Forelimb muscle (tissue), 1 donor: ENCODE results near the gene MED22. TPM values are rescaled to one million over a fixed set of nuclear protein-coding genes. Genes with fewer than 3 reads are reported as not detected.
"Not testable (repeated sequence)": the region's sequence is repeated elsewhere in the genome, so short reads cannot be mapped to it uniquely, and the experiment has no call there.

Source experiments
- DNase-seq: peaks from one replicate; pipeline ENCODE4 v3.0.0-alpha.2; 2013; ENCODE audit warnings: low read depth
- polyA plus RNA-seq: library from polyadenylated mRNA; unstranded; fragments of 120-200 nt; gene quantifications from one replicate; pipeline ENCODE4 v1.2.1, GENCODE V29; 2013; ENCODE audit not compliant: insufficient read length

Gene MED22
- polyA plus RNA-seq, 1 donor: 23.0 TPM

DNA sequence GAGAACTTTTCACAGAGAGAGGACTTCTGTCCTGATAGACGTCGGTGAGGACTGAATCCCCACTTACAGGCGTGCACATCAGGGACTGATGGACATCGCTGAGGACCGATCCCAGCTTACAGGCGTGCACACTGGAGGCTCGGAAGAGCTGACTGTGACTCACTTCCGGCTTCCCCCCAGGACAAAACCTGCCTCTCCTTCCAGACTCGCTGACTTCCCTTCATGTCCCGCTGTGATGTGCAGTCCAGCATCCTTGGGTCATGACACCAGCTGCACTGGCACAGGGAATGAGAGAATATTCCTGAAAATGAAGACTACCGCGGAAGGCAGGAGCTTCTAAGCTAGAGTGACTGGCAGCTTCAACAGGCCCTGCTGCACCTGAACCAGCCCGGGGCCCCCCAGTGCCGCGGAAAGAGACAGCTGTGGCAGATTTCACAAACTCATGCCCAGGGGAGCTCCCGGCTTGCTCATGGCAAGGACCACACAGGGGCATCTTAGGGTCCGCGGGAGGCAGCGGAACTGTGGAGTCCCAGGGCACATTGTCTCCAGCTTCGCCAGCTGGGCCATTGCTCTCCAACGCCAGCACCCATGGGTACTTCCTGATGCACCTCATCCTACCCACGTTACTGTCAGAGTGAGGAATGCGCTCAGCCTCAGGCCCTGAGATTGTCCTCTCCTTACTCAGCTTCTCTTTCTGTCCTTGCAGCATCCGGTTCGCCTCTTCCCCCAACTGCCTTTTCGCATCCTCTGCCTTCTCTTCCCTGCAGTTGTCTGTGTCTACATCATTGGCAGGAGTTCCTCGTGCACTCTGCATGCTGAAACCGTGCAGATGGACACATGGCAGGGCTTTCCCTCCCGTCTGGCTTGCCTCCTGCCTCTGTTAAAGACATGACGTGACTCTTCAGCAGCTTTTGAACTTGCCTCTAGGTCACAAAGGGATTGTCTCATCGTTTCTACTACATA is 41.4 kb downstream of the MED22 start:
- DNase-seq: peak; percentile 34

DNA sequence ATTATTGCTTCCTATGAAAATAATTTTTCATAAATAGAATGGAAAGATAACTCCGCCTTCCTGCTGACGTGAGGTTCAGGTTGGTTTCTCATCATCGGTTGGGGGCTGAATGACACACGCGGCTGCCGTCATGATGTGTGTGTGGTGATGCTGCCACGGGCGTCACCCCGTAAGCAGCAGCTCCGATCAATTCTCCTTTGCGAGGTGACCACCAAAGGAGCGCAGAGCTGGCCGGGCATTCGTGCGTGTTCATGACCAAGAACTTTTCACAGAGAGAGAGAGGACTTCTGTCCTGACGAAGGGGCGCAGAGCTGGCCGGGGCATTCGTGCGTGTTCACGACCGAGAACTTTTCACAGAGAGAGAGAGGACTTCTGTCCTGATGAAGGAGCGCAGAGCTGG is 42.2 kb downstream of the MED22 start:
- no peak for DNase-seq

DNA sequence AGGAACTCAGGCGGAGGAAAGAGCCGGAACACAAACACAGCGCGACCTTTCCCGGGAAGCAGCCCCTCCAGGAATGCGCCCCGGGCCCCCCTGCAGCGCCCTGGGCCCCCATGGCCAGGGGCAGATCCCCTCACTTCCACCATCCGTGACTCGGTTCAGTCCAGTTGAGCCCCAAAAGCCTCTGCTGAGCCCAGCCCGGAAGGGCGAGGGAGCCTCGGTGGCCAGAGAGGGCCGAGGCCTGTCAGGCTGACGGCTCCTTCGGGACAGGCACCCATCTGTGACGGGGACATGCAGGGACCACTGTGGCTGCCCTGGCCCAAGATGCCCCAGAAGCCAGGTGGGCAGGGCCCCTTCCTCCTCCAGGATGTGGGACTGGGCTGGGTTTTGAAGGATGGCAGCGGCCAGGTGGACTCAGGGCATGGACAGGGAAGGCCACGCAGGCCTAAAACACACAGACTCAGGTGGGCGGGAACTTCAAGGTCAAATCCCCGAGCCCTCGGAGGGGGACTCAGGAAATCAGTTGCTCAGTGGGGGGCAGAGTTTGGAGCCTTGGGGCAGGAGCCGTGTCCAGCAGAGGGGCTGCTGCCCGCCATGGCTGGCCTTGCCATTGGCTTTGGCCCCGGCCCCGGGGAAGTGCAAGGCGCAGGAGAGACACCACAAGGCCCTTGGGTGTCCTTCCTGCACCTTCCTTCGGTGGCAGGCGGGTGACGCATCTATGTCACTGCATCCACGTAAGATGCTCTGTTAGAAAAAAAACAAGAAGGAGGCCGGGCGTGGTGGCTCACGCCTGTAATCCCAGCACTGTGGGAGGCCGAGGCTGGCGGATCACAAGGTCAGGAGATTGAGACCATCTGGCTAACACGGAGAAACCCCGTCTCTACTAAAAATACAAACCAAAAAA is 43.2 kb downstream of the MED22 start:
- DNase-seq: no peak

DNA sequence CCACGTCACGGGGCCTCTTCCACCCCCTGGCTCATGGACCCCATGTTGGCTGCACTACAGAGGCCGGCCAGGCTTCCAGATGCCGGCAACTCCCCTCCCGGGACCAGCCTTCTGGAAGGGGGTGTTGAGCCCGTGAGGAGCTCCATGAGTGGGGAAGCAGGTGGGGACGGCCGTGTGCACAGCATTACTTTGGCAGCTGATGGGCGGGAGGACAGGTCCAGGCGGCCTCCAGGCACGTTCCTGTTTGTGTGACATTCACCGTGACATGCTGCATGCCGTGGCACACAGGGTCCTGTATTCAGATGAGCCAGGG is 43.8 kb downstream of the MED22 start:
- DNase-seq: no peak

DNA sequence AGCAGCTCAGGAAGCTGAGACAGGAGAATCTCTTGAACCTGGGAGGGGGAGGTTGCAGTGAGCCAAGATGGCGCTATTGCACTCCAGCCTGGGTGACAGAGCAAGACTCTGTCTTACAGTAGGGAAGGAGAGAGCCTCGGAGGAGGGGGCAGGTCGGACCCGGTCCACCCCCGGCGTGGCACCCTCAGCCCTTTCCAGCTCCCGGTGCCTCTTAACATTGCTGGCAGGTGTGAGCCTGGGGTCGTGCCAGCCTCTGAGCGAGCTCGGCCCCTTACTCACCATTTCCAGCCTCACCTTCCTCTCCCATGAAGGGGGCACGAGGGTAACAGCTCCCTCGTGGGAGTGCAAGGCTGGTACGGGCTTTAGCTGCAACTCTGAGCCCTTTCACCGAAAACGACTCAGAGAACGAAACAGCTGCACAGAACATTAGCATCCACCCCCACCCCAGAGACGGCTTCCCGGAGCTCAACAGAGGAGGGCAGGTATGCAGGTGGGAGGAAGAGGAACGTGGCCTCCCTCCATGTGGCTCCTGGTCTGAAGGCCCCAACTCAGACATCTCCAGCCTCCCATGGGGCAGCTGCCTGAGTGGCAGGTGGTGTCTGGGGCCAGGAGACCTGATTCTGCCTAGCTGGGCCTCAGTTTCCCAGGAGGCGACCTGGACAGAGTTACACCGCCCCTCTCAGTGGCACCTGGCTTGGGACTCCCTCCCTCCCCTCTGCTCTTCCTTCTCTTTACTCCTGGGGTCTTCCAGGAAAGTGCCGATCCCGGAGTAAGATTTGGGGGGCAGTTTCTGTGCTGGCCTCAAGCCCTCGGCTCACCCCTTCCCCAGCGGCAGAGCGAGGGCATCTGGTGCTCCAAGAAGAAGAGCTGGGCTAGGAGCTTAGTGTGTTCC is 44.4 kb downstream of the MED22 start:
- no peak for DNase-seq

DNA sequence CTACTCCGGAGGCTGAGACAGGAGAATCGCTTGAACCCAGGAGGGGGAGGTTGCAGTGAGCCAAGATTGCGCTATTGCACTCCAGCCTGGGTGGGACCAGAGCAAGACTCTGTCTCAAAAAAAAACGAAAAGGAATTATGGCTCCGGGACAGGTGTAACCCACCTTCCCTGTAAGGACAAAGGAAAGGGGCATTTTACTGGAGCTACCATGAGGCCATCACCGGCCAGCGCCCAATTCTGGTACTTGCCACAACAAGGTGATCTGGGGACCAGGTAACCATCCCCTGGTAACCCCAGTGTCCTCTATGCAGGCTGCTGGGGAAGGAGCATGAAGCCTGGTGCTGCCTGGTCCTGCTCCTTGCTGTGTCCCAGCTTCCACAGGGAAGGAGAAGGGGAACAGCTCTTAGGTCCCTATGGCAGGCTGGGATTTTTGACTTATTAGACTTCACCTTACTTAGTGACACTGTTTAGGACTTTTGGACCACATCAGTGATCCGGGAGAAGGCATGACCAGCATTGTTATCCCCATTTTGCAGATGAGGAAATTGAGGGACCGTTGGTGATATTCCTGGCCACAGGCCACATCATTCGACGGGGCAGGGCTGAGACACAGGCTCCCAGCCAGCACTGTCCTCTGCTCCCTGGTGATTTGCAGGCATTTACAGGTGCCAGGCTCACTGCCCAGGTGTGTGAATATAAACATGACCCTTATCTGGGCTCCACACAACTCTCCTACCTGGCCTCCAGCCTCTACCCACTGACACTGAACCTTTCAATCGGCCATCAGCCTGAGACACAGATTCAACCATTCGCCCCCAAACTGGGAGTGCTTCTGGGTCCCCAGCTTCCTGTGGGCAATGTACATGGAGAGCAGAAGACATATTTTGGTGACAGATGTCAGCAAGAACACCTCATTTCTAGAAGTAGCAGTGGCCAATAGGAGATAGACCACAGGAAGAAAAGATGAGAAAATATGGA is 46.4 kb downstream of the MED22 start:
- DNase-seq: no peak

DNA sequence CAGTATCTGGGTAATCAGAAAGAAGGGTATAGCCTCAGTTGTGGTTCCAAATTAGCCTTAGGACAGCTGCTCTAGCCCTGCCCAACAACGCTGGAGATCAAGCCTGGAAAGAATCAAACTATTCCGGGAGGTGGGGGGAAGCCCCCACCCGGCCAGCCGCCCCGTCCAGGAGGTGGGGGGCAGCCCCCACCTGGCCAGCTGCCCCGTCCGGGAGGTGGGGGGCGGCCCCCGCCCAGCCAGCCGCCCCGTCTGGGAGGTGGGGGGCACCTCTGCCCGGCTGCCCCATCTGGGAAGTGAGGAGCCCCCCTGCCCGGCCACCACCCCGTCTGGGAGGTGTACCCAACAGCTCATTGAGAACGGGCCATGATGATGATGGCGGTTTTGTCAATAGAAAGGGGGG is 47.9 kb downstream of the MED22 start:
- DNase-seq: not testable (repeated sequence)

DNA sequence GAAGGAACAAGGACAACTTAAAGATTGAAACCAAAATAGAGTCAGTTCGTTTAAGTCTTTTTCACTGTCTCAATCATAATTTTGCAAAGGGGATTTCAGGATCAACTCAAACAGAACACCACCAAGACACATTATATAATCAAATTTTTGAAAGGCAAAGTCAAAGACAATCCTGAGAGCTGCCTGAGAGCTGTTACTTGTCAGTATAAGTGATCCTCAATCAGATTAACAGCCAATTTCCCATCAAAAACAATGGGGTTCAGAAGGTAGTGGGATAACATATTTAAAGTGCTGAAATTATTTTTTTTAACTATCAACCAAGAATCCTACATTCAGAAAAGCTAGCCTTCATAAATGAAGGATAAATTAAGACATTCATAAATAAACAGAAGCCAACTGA is 53.7 kb downstream of the MED22 start:
- DNase-seq: no peak

DNA sequence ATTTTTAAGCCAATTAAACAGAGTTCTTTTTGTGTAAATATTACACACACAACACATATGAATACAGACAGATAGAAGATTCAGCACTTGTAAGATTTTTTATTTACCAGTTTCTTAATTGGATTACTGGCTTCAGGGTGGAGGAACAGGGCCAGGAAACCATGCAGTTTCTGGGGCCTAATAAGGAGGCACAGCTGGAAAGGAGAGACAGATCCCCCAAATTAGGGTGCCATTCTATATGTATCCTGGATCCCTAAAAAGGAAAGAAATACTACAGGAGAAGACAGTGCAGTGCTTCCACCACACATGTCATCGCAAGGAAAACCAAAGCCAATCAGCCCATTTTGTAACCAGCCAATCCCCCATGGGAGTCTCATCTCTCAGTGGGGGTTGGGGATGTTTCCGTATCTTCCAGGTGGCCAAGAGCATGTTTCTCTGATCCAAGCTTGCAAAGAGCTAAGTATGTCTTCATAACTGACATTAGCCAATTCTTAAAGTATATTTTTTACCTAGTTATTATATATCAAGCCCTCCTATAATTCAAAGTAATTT is 57.1 kb downstream of the MED22 start:
- no peak for DNase-seq

Other genes with a start within 250 kb of the MED22 start
- 50.3 TPM for gene RALGDS, start 226.9 kb downstream of the MED22 start, polyA plus RNA-seq
- 3.6 TPM for gene GBGT1, start 184.2 kb downstream of the MED22 start, polyA plus RNA-seq
- gene OBP2B, start 138.9 kb downstream of the MED22 start, polyA plus RNA-seq: not detected
- 1.3 TPM for gene ABO, start 72.9 kb downstream of the MED22 start, polyA plus RNA-seq
- 20.5 TPM for gene SURF6, start 11.9 kb downstream of the MED22 start, polyA plus RNA-seq
- 2,437 TPM for gene RPL7A, start 87 bp upstream of the MED22 start, polyA plus RNA-seq
- gene SURF1, start 8.4 kb upstream of the MED22 start, polyA plus RNA-seq: 30.6 TPM
- gene SURF2, start 8.4 kb upstream of the MED22 start, polyA plus RNA-seq: 12.2 TPM
- 84.6 TPM for gene SURF4, start 27.9 kb upstream of the MED22 start, polyA plus RNA-seq
- gene STKLD1, start 28.2 kb upstream of the MED22 start, polyA plus RNA-seq: 2.2 TPM
- gene REXO4, start 69.9 kb upstream of the MED22 start, polyA plus RNA-seq: 35.9 TPM
- gene ADAMTS13, start 74.2 kb upstream of the MED22 start, polyA plus RNA-seq: 7.8 TPM
- 19.0 TPM for gene CACFD1, start 111.8 kb upstream of the MED22 start, polyA plus RNA-seq
- 1.2 TPM for gene SLC2A6, start 131.0 kb upstream of the MED22 start, polyA plus RNA-seq
- gene MYMK, start 176.8 kb upstream of the MED22 start, polyA plus RNA-seq: 58.2 TPM
- 4.7 TPM for gene ADAMTSL2, start 186.6 kb upstream of the MED22 start, polyA plus RNA-seq